ENCODE results near the gene SCGB1D4. TPM values are rescaled to one million over a fixed set of nuclear protein-coding genes. Genes with fewer than 3 reads are reported as not detected.

Gene SCGB1D4
- polyA plus RNA-seq, 1 donor (not counting 4 experiments of a cell fraction or from before 2014, with no cell fraction given), result not detected

DNA sequence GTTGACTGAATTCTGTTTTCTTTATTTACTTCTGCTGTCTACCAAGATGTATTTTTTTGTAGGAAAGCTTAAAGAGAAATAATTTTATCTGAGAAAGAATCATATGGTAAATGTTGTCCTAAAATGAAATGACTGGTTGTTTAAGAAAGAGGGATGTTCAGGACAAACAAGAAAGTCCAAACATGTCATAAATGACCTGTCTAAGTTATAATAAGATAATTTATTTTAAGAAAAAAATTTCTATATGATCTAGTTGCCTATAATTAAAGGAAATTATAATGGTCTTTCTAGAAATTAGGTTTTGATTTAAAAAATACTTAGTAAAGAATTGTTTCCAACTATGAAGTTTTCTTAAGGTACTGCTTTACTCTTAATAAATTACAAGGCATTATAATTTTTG lies 18.4 kb downstream of the SCGB1D4 start:
- H3K4me2 ChIP-seq (ENCODE audit: control insufficient read depth, extremely low read depth, insufficient read depth, low read depth, low read length), result no peak overlapping the region
- no peaks in the 10 kb centered on the region for H3K9me3 ChIP-seq (ENCODE audit: control insufficient read depth, low read depth, low read length)
- H3K9ac ChIP-seq (ENCODE audit: control insufficient read depth, extremely low read depth, insufficient read depth, low read length), result no peak overlapping the region
- no peaks in the 10 kb centered on the region for H4K20me1 ChIP-seq (ENCODE audit: control insufficient read depth, extremely low read depth, insufficient read depth, low read length)
- peaks cover 5% of the 10 kb centered on the region for H3K27me3 ChIP-seq (ENCODE audit: control insufficient read depth, extremely low read depth, insufficient read depth, low read length)
- H3K79me2 ChIP-seq (ENCODE audit: control insufficient read depth, insufficient read depth, low read length), result no peaks in the 10 kb centered on the region
- H2AFZ ChIP-seq (ENCODE audit: control insufficient read depth, low read length), result no peak overlapping the region
- dilution Hi-C loops (cut with MboI; ENCODE audit: extremely low pct_ligation_motif_present, low sequenced_read_pairs), result no loop called here
- no peaks in the 10 kb centered on the region for H3K36me3 ChIP-seq (ENCODE audit: control insufficient read depth in 2 of 2, extremely low read depth in 1 of 2, insufficient read depth in 2 of 2, low read length in 2 of 2)
- no peak overlapping the region for H3K4me3 ChIP-seq (ENCODE audit: control insufficient read depth in 2 of 3, extremely low read depth in 1 of 3, insufficient read depth in 2 of 3, low read depth in 1 of 3, low read length in 3 of 3)
- H3K4me1 ChIP-seq (ENCODE audit: control insufficient read depth, extremely low read depth, insufficient read depth, low read length), result no peaks in the 10 kb centered on the region
- no peak overlapping the region for H3K27ac ChIP-seq (ENCODE audit: control insufficient read depth, insufficient read depth, low read length)
- TF ChIP-seq, protein P1, sequence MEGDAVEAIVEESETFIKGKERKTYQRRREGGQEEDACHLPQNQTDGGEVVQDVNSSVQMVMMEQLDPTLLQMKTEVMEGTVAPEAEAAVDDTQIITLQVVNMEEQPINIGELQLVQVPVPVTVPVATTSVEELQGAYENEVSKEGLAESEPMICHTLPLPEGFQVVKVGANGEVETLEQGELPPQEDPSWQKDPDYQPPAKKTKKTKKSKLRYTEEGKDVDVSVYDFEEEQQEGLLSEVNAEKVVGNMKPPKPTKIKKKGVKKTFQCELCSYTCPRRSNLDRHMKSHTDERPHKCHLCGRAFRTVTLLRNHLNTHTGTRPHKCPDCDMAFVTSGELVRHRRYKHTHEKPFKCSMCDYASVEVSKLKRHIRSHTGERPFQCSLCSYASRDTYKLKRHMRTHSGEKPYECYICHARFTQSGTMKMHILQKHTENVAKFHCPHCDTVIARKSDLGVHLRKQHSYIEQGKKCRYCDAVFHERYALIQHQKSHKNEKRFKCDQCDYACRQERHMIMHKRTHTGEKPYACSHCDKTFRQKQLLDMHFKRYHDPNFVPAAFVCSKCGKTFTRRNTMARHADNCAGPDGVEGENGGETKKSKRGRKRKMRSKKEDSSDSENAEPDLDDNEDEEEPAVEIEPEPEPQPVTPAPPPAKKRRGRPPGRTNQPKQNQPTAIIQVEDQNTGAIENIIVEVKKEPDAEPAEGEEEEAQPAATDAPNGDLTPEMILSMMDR (optimal IDR thresholded peaks at IDR 0.05 in 1 of 3, IDR thresholded peaks at IDR 0.05 in 1 of 3, conservative IDR thresholded peaks at IDR 0.05 in 1 of 3; ENCODE audit: extremely low read depth in 1 of 3, insufficient read depth in 2 of 3, low read length in 3 of 3), result no peak
- no peak for TF ChIP-seq EZH2 (IDR thresholded peaks at IDR 0.05; ENCODE audit: low read length)
- H3K9me1 ChIP-seq (ENCODE audit: control insufficient read depth, extremely low read depth, insufficient read depth, low read length), result no peaks in the 10 kb centered on the region
- no peak for FAIRE-seq
- no peak for DNase-seq (ENCODE audit: low read depth, low spot score)

DNA sequence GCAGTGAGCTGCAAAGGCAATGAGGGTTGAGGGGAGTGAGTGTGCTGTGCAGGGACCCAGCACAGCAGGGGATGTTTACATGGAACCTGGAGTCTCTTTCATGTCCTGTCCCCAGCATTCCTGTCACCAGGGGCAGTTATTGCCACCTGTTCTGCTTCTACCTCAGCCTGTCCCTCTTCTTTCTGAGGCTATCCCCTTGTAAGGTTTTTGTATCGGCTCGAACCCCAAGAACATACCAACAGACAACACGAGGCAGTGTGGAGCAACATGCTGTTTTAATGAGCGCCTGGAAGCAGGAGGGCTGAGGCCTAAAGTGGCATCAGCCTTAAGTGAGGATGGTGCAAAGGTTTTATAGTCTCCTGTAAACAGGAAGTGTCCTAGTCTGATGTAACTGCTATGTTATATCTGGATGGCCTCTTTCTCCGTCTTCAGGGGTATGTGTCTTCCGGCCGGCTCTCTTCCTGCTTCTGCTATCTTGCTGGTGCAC lies 25.0 kb downstream of the SCGB1D4 start:
- H3K9ac ChIP-seq (ENCODE audit: control insufficient read depth, extremely low read depth, insufficient read depth, low read length), result no peak overlapping the region
- H3K27ac ChIP-seq (ENCODE audit: control insufficient read depth, insufficient read depth, low read length), result no peak overlapping the region
- no peaks in the 10 kb centered on the region for H4K20me1 ChIP-seq (ENCODE audit: control insufficient read depth, extremely low read depth, insufficient read depth, low read length)
- FAIRE-seq, result no peak
- H3K27me3 ChIP-seq (ENCODE audit: control insufficient read depth, extremely low read depth, insufficient read depth, low read length), result peaks cover 5% of the 10 kb centered on the region
- no peak overlapping the region for H3K4me2 ChIP-seq (ENCODE audit: control insufficient read depth, extremely low read depth, insufficient read depth, low read depth, low read length)
- no peak overlapping the region for H2AFZ ChIP-seq (ENCODE audit: control insufficient read depth, low read length)
- H3K4me1 ChIP-seq (ENCODE audit: control insufficient read depth, extremely low read depth, insufficient read depth, low read length), result no peaks in the 10 kb centered on the region
- dilution Hi-C loops (cut with MboI; ENCODE audit: extremely low pct_ligation_motif_present, low sequenced_read_pairs), result no loop called here
- no peak overlapping the region for H3K4me3 ChIP-seq (ENCODE audit: control insufficient read depth in 2 of 3, extremely low read depth in 1 of 3, insufficient read depth in 2 of 3, low read depth in 1 of 3, low read length in 3 of 3)
- DNase-seq (ENCODE audit: low read depth, low spot score), result no peak
- TF ChIP-seq EZH2 (IDR thresholded peaks at IDR 0.05; ENCODE audit: low read length), result no peak
- TF ChIP-seq, protein P1 (optimal IDR thresholded peaks at IDR 0.05 in 1 of 3, IDR thresholded peaks at IDR 0.05 in 1 of 3, conservative IDR thresholded peaks at IDR 0.05 in 1 of 3; ENCODE audit: extremely low read depth in 1 of 3, insufficient read depth in 2 of 3, low read length in 3 of 3), result no peak
- H3K36me3 ChIP-seq (ENCODE audit: control insufficient read depth in 2 of 2, extremely low read depth in 1 of 2, insufficient read depth in 2 of 2, low read length in 2 of 2), result no peaks in the 10 kb centered on the region
- no peaks in the 10 kb centered on the region for H3K9me3 ChIP-seq (ENCODE audit: control insufficient read depth, low read depth, low read length)
- H3K9me1 ChIP-seq (ENCODE audit: control insufficient read depth, extremely low read depth, insufficient read depth, low read length), result no peaks in the 10 kb centered on the region
- H3K79me2 ChIP-seq (ENCODE audit: control insufficient read depth, insufficient read depth, low read length), result no peaks in the 10 kb centered on the region
